Measurements from ENCODE around the gene CES2. TPM values are rescaled to one million over a fixed set of nuclear protein-coding genes. Genes with fewer than 3 reads are reported as not detected.

CES2 gene
- total and polyA plus RNA-seq, 2 of the 8 experiments (the other 6 are each of a cell fraction or from before 2014, with no cell fraction given), result 8.6 to 14.7 TPM

DNA sequence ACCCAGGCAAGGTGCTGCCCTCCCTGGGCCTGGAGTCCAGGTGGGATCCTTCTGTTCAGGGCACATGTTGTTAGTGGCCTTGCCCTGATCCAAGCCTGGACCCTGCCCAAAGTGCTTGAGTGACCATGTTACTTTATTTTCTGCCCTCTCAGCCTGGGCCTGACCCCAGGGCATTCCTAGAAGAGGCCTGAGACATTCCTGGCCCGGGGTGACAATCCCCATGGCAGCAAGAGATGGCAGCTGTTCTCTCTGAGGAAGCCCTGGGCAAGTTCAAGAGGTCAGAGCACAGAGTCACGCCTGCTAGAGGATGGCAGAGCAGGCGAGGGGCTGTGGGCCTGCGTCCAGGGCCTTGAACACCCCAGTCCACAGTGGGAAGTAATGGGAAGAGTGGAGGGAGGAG, 21.6 kb upstream of the CES2 start (continued):
- TF ChIP-seq EZH2 (IDR thresholded peaks at IDR 0.05; ENCODE audit: low read depth, low read length, severe bottlenecking) (no peak), SIN3A (conservative IDR thresholded peaks at IDR 0.05 in 1 of 2, IDR thresholded peaks at IDR 0.05 in 1 of 2; ENCODE audit: low read depth in 1 of 2, low read length in 2 of 2) (no peak), RAD21 (IDR thresholded peaks at IDR 0.05 in 1 of 2, conservative IDR thresholded peaks at IDR 0.05 in 1 of 2; ENCODE audit: low read depth in 2 of 2, low read length in 2 of 2) (no peak), FOSL1 (IDR thresholded peaks at IDR 0.05; ENCODE audit: insufficient read depth, low read depth, low read length) (no peak), POLR2A (IDR thresholded peaks at IDR 0.05; ENCODE audit: control extremely low read depth in 1 of 2, low read depth in 2 of 2, low read length in 2 of 2) (no peak)
- TF ChIP-seq, protein P1, sequence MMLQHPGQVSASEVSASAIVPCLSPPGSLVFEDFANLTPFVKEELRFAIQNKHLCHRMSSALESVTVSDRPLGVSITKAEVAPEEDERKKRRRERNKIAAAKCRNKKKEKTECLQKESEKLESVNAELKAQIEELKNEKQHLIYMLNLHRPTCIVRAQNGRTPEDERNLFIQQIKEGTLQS (IDR thresholded peaks at IDR 0.05; ENCODE audit: insufficient read depth, low read depth, low read length), result no peak

All from H1 (cell line).